ENCODE measurements around the gene NUP93.
A peak's percentile ranks its signal among the peaks of the same experiment; 100 is the strongest.
"Not testable (repeated sequence)": the region's sequence is repeated elsewhere in the genome, so short reads cannot be mapped to it uniquely, and the experiment has no call there.

The NUP93 gene

DNA sequence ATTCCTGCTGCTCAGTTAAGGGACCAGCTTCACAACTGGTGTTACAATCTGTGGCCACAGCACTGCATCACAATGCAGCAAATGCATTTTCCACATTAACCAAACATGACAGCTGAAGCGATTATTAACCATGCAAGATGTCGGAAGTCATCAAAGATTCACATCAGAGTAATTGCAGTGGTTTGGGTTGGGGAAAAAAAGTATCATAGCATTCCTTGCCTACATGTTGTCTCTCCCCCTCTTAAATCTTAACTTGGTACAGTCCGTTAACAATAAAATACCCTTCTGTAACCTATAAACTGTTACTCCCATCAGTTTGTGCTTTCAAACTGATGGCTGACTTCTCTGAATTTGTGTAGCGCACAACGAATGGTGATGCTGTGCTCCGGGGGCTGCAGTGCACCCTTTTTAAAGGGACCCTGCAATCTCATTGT lies 51.6 kb downstream of the NUP93 start:
- no peak for DNase-seq

DNA sequence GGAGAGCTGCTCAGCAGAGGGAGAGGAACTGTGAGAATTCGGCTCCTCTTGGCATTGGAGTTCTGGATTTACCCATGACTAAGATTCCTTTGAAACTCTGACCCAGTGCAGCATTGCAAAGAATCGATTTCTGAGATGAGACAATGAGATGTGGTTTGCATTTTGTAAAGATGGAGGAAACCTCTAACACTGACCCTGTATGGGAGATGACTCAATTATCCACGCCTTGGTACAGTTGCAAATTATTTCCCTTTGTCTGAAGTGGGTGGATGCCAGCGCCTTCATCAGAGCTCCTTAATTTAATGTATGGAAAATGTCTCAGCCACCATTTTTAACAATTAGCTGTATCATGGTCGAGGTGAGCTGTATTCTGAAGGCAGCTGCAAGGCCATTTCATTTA lies 53.4 kb downstream of the NUP93 start:
- DNase-seq: no peak

DNA sequence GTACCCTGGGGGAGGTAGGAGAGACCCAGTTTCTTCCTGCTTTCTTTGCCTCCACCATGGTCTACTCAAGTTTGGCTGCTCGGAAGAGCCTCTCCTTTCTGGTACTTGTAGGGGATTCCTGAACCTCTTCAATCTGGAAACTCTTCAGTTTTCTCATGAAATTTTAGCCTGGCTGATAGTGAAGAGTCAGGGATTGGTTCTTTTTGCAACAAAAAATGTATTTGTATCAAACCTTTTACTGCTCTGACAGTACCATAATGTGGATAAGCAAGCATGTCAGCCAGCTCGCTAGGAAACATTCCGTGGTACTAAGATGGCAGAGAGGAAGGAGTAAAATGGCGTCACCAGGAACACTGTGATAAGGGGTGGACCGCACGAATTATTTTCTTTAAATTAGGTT lies 55.4 kb downstream of the NUP93 start:
- DNase-seq: no peak

GRCh38 chr16:56787167-56787566 lies 57.2 kb downstream of the NUP93 start:
- DNase-seq: no peak

GRCh38 chr16:56788435-56788834 lies 58.5 kb downstream of the NUP93 start:
- DNase-seq: no peak

GRCh38 chr16:56789360-56789759 lies 59.4 kb downstream of the NUP93 start:
- peak; percentile 47 for DNase-seq

DNA sequence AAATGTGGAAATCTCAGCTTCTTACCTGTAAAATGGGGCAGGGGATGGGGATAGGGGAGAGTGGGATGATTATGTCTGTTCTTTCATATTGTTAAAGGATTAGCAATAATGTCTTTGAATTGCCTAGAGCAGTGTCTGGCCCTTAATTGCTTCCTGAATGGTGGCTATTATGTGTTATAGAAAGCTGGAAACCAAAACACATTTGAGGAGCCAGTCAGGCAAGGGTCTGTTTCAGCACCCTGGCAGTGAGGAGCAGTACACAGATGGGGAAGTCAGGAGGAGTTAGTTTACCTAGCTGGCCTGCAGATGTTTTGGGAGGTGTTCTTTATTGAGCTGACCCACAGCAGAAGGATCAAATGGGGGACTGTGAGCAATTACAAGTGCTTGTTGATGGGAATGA lies 63.0 kb downstream of the NUP93 start:
- DNase-seq: no peak

DNA sequence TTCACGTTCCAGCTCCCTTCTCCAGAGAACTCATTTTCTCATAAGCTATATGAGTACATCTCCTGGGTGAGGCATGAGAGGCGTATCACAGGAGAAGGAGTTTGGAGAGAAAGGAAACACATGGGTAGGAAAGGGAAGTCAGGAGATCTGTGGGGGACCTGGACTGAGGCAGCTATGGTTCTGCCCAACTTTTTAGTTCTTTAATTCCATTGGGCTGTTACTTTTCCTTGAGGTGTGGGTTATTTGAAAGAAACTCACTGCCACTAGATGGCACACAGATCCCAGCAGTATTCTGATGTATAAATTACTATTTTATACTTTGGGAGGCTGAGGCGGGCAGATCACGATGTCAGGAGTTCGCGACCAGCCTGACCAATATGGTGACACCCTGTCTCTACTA lies 63.6 kb downstream of the NUP93 start:
- no peak for DNase-seq

GRCh38 chr16:56795011-56795410 lies 65.1 kb downstream of the NUP93 start:
- no peak for DNase-seq

DNA sequence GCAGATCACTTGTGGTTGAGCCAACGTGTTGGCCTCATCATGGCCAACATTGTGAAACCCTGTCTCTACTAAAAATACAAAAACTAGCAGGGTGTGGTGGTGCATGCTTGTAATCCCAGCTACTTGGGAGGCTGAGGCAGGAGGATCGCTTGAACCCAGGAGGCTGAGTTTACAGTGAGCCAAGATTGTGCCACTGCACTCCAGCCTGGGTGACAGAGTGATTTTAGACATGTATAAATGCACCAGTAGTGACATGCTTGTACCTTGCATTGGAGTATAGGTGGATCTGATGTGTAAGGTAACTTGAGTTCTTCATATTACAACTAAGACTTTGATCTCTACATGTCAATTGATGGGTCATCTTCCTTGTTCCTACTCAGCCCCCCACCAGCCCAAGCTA lies 67.1 kb downstream of the NUP93 start:
- not testable (repeated sequence) for DNase-seq

- DNase-seq: no peak
Observed at GRCh38 chr16:56797861-56798260, 67.9 kb downstream of the NUP93 start.

DNA sequence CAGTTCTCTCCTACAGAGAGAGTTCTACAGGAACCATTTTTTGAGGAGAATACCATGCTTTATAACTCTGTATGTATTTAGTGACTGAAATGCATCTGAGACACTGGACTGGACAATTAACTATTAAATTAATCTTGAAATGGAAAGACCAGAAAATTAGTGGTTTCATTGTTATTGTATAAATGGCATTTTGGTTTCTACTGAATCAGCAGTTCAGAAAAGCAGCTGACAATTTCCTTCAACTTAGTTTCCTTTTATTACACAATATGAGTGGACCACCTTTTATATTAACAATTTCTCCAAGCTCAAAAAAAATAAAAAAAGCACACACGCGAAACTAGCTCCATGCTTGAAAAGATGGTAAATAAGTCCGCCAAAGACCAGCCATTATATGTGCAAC lies 69.0 kb downstream of the NUP93 start:
- DNase-seq: no peak

DNA sequence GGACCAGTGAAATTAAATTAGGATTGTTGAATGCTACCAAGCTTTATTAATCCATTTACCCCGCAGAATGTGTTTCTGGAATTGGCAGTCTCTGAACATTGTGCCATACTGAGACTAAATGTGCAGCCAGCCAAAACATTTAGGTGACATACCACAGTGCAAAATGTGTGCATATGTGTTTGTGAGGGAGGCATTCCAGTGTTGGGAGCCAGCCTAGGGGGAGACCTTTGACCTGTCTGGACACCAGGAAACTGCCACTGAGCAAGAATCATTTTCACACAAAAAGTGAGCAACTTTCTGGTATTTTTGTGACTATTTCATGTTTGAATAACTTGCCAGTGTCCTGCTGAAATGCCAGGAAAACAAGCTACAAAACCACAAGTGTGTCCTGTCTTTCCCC lies 70.4 kb downstream of the NUP93 start:
- DNase-seq: no peak

- no peak for DNase-seq
Observed at GRCh38 chr16:56801762-56802161, 71.8 kb downstream of the NUP93 start.

GRCh38 chr16:56807011-56807675 lies 77.2 kb downstream of the NUP93 start:
- DNase-seq: no peak

DNA sequence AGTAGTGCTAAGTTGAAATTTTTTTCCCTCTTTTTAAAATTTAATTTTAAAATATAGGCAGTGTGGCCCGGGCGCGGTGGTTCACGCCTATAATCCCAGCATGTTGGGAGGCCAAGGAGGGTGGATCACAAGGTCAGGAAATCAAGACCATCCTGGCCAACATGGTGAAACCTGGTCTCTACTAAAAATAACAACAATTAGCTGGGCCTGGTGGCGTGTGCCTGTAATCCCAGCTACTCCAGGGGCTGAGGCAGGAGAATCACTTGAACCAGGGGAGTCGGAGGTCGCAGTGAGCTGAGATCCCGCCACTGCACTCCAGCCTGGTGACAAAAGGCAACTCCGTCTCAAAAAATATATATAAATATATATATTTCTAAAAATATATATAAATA lies 77.7 kb downstream of the NUP93 start:
- not testable (repeated sequence) for DNase-seq

- DNase-seq: no peak
Observed at GRCh38 chr16:56810954-56811353, 81.0 kb downstream of the NUP93 start.

DNA sequence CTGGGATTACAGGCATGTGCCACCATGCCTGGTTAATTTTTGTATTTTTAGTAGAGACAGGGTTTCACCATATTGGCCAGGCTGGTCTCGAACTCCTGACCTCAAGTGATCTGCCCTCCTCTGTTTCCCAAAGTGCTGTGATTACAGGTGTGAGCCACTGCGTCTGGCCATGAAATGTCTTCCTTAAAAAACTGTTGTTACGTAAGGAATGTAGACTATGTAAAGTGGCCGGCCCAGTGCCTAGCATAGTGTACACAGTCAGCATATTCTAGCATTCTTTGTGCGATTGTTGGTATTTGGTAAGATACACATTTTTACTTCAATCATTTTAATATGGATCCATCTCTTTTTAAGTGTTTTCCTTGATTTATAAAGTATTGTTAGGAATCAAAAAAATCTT lies 81.7 kb downstream of the NUP93 start:
- not testable (repeated sequence) for DNase-seq

DNA sequence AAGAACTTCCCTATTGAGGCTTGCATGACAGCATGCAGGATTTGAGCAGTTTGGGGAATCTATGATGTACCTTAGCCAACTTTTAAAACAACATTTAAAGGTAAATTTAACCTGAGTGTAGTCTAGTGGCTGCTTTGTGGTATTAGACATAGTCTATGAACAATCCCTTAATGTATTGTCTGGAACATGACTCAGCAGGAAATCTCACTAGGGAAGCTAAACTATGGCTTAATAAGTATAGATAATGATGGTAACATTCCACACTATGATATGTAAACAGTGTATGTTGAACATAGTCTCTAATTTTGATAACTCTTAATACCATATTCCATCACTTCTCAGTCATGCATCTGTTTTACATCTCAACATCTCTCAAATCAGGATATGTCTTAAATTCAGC lies 83.0 kb downstream of the NUP93 start:
- DNase-seq: no peak

DNA sequence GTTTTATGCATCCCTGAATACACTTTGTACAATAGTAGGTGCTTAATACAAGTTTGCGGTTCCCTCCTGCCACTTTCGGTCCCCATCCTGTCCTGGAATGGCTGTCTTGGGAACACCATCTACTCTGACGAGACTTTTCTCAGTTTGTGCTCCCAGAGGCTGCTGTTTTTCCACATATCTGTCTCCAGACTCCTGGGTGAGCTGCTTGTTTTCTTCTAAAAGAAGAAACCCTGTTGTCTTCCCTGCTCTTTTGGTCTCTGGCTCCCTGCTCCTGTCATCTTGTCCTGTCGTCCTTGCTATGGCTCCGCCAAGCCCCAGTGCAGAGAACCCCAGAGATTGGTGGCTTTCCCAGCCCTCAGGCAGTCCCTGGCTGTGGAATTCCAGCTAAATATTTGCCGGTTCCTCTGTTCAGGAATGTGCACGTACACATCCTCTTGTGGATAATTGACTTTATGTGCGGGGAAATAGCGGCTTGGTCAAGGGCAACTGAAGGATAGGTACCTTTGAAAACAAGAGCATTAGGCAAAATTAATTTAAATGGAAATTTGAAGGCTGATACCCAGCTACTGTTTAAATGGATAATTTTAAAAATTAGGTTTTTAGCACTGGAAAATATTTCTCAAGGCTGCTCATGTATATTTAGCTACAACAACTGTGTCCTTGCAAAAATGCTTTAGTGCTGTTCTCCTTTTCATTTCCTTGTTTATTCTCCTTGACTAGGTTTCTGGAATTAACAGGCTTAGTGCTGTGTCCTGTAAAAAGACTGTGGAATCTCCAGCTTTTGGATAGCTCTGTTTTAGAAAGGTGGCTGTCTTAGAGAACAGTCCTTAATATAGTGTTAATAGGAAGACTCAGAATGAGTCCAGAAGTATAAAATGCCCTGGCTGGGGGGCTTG lies 84.9 kb downstream of the NUP93 start:
- DNase-seq: no peak

DNA sequence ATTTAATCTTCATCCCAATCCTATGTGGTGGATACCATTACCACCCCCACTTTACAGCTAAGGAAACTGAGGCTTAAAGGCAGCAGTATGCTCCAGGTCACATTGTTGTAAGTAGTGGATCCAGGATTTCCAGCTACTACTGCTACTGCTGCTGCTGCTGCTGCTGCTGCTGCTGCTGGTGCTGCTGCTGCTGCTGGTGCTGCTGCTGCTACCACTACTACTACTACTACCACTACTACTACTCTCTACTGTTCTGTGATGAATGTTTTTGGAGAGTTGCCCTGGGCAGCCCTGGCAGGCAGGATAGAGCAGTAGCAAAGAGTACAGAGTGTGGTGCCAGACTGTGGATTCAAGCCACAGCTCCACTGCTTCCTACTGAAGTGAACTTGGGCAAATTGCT lies 85.8 kb downstream of the NUP93 start:
- no peak for DNase-seq

DNA sequence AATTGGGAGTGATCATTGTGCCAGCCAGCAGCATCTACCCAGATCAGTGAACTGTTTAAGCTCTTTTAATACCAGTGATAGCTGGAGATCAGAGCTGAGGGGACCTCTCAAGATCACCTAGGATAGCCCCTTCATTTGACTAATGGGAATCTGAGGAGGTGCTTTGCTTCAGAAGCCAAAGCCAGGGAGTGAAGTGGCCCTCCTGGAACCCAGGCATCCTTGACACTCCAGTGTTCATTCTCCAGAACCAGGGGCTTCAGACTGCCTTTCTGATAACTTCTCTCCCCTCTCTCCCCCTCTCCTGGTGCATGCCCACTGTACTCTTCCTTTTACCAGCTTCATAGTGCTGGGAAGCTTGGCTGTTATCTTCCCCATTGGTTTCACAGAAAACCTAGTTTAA lies 87.1 kb downstream of the NUP93 start:
- DNase-seq: no peak

- no peak for DNase-seq
Observed at GRCh38 chr16:56817938-56818337, 88.0 kb downstream of the NUP93 start.

GRCh38 chr16:56823081-56823733 lies 93.3 kb downstream of the NUP93 start:
- no peak for DNase-seq
